Skeletal muscle tissue (tissue), 4 donors: ENCODE measurements around the gene PALLD. TPM values are rescaled to one million over a fixed set of nuclear protein-coding genes. Genes with fewer than 3 reads are reported as not detected.
"Not testable (repeated sequence)": the region's sequence is repeated elsewhere in the genome, so short reads cannot be mapped to it uniquely, and the experiment has no call there.

Experiments used
- H3K27ac ChIP-seq: one replicate; pipeline ENCODE4 v1.7.0; 2013; ENCODE audit warnings: mild to moderate bottlenecking, low read depth, low read length, inconsistent platforms
- H3K27me3 ChIP-seq, 3 donors: one replicate each; pipeline ENCODE4 v1.7.0; 2013; ENCODE audit warnings: low read length in 3 of 3; ENCODE audit not compliant: control insufficient read depth in 3 of 3, insufficient read depth in 3 of 3
- H3K36me3 ChIP-seq, 3 donors: one replicate each; pipeline ENCODE4 v1.7.0; 2013; ENCODE audit warnings: low read length in 3 of 3; ENCODE audit not compliant: control insufficient read depth in 3 of 3, insufficient read depth in 3 of 3
- H3K4me1 ChIP-seq, 3 donors: one replicate each; pipeline ENCODE4 v1.7.0; 2013; ENCODE audit warnings: low read length in 3 of 3, mild to moderate bottlenecking in 3 of 3; ENCODE audit not compliant: control insufficient read depth in 3 of 3, insufficient read depth in 3 of 3
- H3K4me3 ChIP-seq, 3 donors: one replicate each; pipeline ENCODE4 v1.7.0; 2013; ENCODE audit warnings: low read length in 3 of 3
- H3K9ac ChIP-seq, 3 donors: one replicate each; pipeline ENCODE4 v1.7.0; 2013; ENCODE audit warnings: low read length in 3 of 3, mild to moderate bottlenecking in 3 of 3, moderate library complexity in 2 of 3, low read depth in 1 of 3
- H3K9me3 ChIP-seq, 3 donors: one replicate each; pipeline ENCODE4 v1.7.0; 2013; ENCODE audit warnings: low read length in 3 of 3; ENCODE audit not compliant: control insufficient read depth in 3 of 3
- total RNA-seq: library from RNA; depleted of rRNA; stranded (reverse); fragments of >200 nt; gene quantifications from one replicate; pipeline ENCODE4 v1.2.3, GENCODE V29; 2014
- donor health status: Osteomylitis.

The PALLD gene
- total RNA-seq, 1 donor from 2014 or later = 140 TPM

- Histone ChIP-seq H3K27ac (no peak overlapping the region), H3K27me3 (no peaks in the 10 kb centered on the region), H3K4me1 (peaks cover 0 to 7% (median 2%) of the 10 kb centered on the region in 3 donors), H3K9me3 (peaks cover 0 to 4% (median 0%) of the 10 kb centered on the region in 3 donors), H3K4me3 (no peak overlapping the region), H3K9ac (no peak overlapping the region), H3K36me3 (no peaks in the 10 kb centered on the region)
Measured at GRCh38 chr4:168724243-168724642, 227.4 kb downstream of the PALLD start.

GRCh38 chr4:168724686-168725411 lies 228.0 kb downstream of the PALLD start:
- Histone ChIP-seq H3K9me3 (peaks cover 0 to 4% (median 0%) of the 10 kb centered on the region in 3 donors), H3K27ac (no peak overlapping the region), H3K27me3 (no peaks in the 10 kb centered on the region), H3K4me3 (no peak overlapping the region), H3K4me1 (peaks cover 0 to 7% (median 2%) of the 10 kb centered on the region in 3 donors), H3K36me3 (no peaks in the 10 kb centered on the region), H3K9ac (no peak overlapping the region)

- H3K36me3 ChIP-seq = no peaks in the 10 kb centered on the region
- no peak overlapping the region for H3K27ac ChIP-seq
- H3K4me3 ChIP-seq = no peak overlapping the region
- peaks cover 0 to 4% (median 0%) of the 10 kb centered on the region in 3 donors for H3K9me3 ChIP-seq
- peaks cover 0 to 7% (median 6%) of the 10 kb centered on the region in 3 donors for H3K4me1 ChIP-seq
- no peaks in the 10 kb centered on the region for H3K27me3 ChIP-seq
- no peak overlapping the region for H3K9ac ChIP-seq
Measured at GRCh38 chr4:168725930-168726329, 229.1 kb downstream of the PALLD start.

- not testable (repeated sequence) for H3K27me3 ChIP-seq, H3K36me3 ChIP-seq, H3K4me3 ChIP-seq, H3K4me1 ChIP-seq, H3K27ac ChIP-seq, H3K9me3 ChIP-seq, H3K9ac ChIP-seq
Measured at GRCh38 chr4:168727181-168727580, 230.3 kb downstream of the PALLD start.

- H3K27ac ChIP-seq = no peak overlapping the region
- no peak overlapping the region for H3K9ac ChIP-seq
- no peaks in the 10 kb centered on the region for H3K36me3 ChIP-seq
- no peaks in the 10 kb centered on the region for H3K27me3 ChIP-seq
- peaks cover 3 to 13% (median 4%) of the 10 kb centered on the region in 3 donors for H3K4me1 ChIP-seq
- peaks cover 0 to 4% (median 0%) of the 10 kb centered on the region in 3 donors for H3K9me3 ChIP-seq
- no peak overlapping the region for H3K4me3 ChIP-seq
Measured at GRCh38 chr4:168731006-168731636, 234.3 kb downstream of the PALLD start.

GRCh38 chr4:168731706-168732414 lies 235.0 kb downstream of the PALLD start:
- H3K27ac ChIP-seq = no peak overlapping the region
- peaks cover 3 to 13% (median 4%) of the 10 kb centered on the region in 3 donors for H3K4me1 ChIP-seq
- H3K9me3 ChIP-seq = peaks cover 0 to 3% (median 0%) of the 10 kb centered on the region in 3 donors
- H3K4me3 ChIP-seq = no peak overlapping the region
- H3K27me3 ChIP-seq = no peaks in the 10 kb centered on the region
- H3K36me3 ChIP-seq = no peaks in the 10 kb centered on the region
- H3K9ac ChIP-seq = no peak overlapping the region

GRCh38 chr4:168732714-168733113 lies 235.9 kb downstream of the PALLD start:
- H3K4me3 ChIP-seq = no peak overlapping the region
- no peak overlapping the region for H3K9ac ChIP-seq
- H3K36me3 ChIP-seq = no peaks in the 10 kb centered on the region
- H3K4me1 ChIP-seq = peaks cover 3 to 13% (median 4%) of the 10 kb centered on the region in 3 donors
- no peaks in the 10 kb centered on the region for H3K27me3 ChIP-seq
- no peak overlapping the region for H3K27ac ChIP-seq
- no peaks in the 10 kb centered on the region for H3K9me3 ChIP-seq

- Histone ChIP-seq H3K27me3 (no peaks in the 10 kb centered on the region), H3K27ac (no peak overlapping the region), H3K36me3 (no peaks in the 10 kb centered on the region), H3K9ac (no peak overlapping the region), H3K9me3 (no peaks in the 10 kb centered on the region), H3K4me3 (no peak overlapping the region), H3K4me1 (peaks cover 3 to 13% (median 4%) of the 10 kb centered on the region in 3 donors)
Measured at GRCh38 chr4:168734703-168735678, 238.1 kb downstream of the PALLD start.

- H3K4me3 ChIP-seq = no peak overlapping the region
- peaks cover 2 to 13% (median 4%) of the 10 kb centered on the region in 3 donors for H3K4me1 ChIP-seq
- H3K36me3 ChIP-seq = no peaks in the 10 kb centered on the region
- H3K27me3 ChIP-seq = no peaks in the 10 kb centered on the region
- no peak overlapping the region for H3K27ac ChIP-seq
- H3K9ac ChIP-seq = no peak overlapping the region
- no peaks in the 10 kb centered on the region for H3K9me3 ChIP-seq
Measured at GRCh38 chr4:168735735-168736134, 238.9 kb downstream of the PALLD start.
